Amygdala (tissue), 56 donors: ENCODE results near the gene SNRNP40.
"Not testable (repeated sequence)": the region's sequence is repeated elsewhere in the genome, so short reads cannot be mapped to it uniquely, and the experiment has no call there.

Experiments used
- DNase-seq, 56 donors: peaks; one replicate each; lab custom pipeline; 2025; lab: John Stamatoyannopoulos, UW

The SNRNP40 gene

DNA sequence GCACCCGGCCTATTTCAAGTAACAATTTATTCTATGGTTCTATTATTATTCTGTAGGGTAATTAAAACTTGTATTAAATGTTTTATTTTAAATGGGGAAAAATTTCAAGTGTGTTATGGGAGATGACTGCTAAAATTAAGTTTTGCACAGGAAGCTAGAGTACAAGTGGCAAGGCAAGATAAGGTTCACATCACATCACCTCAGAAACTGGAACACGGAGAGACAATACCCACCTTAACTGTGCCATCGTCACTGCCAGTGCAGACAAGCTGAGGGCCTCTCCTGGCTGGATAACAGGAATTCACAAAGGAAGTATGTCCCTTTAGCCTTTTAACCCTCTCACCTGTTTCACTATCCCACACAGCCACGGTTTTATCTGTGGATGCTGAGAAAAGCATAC is 7.6 kb downstream of the SNRNP40 start:
- no peak for DNase-seq

GRCh38 chr1:31287791-31288190 is 8.8 kb downstream of the SNRNP40 start:
- not testable (repeated sequence) for DNase-seq

DNA sequence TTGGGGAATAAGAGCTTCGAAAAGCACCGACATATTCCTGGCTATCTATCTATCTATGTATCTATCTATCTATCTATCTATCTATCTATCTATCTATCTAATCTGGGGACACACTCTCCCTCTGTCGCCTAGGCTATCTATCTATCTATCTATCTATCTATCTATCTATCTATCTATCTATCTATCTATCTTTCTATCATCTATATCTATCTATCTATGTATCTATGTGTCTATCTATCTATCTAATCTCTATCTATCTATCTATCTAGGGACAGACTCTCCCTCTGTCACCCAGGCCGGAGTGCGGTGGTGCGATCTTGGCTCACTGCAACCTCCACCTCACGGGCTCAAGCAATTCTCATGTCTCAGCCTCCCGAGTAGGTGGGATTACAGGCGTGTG is 14.2 kb downstream of the SNRNP40 start:
- DNase-seq = not testable (repeated sequence)

GRCh38 chr1:31273619-31274018 is 23.0 kb downstream of the SNRNP40 start:
- DNase-seq = no peak

DNA sequence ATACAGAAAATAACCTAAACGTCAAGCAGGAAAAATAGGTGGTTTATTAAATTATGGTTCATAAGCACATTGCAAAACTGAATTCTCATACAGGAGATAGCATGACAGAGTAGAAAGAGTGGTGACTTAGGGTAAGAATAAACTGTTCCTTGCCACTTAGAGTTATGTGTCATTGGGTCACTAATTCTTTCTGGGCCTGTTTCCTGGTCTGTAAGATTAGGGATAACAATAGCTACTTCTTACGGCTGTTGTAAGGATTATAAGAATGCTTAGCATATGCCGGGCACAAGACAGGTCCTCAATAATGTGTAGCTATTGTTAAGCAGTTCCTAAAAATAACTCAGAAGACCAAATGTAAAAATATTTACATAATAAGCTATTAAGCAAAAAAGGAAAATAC is 24.2 kb downstream of the SNRNP40 start:
- DNase-seq = no peak

DNA sequence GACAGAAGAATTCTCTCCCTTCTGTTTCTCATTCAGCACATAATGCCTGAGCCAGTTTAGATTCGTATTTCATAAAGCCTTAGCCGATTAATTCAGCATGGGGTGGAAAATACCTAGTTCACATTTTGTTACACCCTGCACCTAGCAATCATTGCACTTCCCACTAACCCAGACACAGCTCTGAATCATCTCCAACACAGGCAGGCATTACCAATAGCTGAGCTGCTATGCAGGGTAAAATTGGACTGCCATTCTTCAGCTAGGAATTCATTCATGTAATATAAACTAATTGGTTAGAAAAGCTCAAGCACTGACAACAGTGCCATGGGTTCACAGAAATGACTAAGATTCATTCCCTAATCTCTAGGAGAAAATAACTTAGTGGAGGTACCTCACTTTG is 30.0 kb downstream of the SNRNP40 start:
- peak in 2 of 56 donors; percentile 0 to 2 for DNase-seq

- no peak for DNase-seq
These were observed 31.7 kb downstream of the SNRNP40 start for GRCh38 chr1:31264790-31265386.

- DNase-seq = no peak
These were observed 33.2 kb downstream of the SNRNP40 start for GRCh38 chr1:31263408-31263807.

DNA sequence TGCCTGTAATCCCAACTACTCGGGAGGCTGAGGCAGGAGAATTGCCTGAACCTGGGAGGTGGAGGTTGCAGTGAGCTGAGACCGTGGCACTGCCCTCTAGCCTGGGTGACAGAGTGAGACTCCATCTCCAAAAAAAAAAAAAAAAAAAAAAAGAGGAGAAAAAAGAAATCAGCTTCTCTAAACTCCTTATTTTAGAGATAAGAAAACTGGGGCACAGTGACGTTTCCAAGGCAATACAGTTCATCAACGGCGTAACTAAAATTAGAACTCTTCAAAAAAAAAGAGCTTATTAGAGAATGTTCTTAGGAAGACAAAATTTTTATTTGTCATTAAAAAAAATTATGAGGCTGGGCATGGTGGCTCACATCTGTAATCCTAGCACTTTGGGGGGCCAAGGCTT is 34.2 kb downstream of the SNRNP40 start:
- DNase-seq = not testable (repeated sequence)

DNA sequence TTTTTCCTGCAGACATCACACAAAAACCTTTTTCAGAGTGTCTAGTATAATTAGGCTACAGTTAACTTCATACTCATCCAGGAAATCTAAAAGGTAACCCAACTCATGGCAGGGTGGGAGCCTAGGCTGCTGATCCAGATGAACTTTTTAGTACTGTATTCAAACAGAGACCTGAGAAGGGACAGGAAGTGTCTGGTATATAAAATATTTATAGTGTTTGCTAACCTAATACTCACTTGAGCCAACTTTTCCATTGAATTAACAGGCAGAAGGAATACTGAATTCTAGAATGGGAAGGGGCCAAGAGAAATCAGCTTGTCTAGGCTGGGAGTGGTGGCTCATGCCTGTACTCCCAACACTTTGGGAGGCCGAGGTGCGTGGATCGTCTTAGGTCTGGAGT is 34.7 kb downstream of the SNRNP40 start:
- DNase-seq = no peak

GRCh38 chr1:31259746-31260145 is 36.8 kb downstream of the SNRNP40 start:
- no peak for DNase-seq

GRCh38 chr1:31258581-31258980 is 38.0 kb downstream of the SNRNP40 start:
- DNase-seq = no peak

DNA sequence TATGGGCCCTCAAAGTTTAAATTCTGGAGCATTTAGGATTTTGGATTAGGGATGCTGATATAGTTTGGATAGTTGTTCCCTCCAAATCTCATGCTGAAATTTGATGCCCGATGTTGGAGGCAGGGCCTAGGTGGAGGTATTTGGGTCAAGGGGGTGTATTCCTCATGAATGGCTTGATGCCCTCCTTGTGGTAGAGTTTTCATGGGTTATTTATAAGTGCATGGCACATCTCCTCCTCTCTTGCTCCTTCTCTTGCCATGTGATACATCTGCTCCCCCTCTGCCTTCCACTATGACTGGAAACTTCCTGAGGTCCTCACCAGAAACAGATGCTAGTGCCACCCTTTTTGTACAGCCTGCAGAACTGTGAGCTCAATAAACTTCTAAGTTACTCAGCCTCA is 39.4 kb downstream of the SNRNP40 start:
- DNase-seq = no peak

DNA sequence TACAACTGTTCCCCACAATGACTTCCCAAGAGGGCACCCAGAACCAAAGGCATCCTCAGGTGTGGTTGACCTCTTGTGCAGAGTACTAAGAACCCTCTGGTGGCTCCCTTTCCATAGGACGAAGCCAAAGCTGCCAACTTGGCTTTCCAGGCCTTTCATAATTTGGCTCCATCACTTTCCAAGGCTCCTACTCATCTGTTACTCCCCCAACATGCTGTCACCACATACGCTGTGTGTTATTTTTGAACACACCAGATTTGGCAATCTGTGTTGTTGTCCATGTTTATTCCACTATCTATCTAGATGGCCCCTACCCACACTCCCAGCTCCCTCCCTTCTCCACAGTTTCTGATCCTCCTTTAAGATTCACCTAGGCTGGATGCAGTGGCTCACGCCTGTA is 46.7 kb downstream of the SNRNP40 start:
- DNase-seq = peak in 4 of 56 donors; percentile 3 to 38 (median 19)

- no peak for DNase-seq
These were observed 48.3 kb downstream of the SNRNP40 start for GRCh38 chr1:31248276-31248675.

DNA sequence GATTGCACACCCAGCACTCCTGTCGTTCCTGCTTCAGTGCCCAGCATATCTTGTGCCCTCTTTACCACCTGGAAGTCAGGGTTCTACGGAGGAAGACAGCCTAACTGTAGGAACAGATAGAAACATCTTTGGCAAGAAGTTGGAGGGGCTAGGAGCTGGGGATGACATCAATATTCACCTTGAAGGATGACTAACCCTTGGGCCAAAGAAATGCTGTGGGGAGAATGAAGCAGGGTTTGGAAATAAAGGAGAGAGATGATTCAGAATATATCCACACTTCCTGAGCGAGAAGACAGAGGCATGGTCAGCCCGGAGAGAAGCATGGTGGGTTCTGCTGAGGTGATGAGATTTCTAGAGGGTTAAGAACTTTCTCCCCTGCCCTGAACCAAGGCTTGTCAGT is 52.3 kb downstream of the SNRNP40 start:
- DNase-seq = no peak

GRCh38 chr1:31243501-31244286 is 52.9 kb downstream of the SNRNP40 start:
- peak in 1 of 56 donors; percentile 39 for DNase-seq

DNA sequence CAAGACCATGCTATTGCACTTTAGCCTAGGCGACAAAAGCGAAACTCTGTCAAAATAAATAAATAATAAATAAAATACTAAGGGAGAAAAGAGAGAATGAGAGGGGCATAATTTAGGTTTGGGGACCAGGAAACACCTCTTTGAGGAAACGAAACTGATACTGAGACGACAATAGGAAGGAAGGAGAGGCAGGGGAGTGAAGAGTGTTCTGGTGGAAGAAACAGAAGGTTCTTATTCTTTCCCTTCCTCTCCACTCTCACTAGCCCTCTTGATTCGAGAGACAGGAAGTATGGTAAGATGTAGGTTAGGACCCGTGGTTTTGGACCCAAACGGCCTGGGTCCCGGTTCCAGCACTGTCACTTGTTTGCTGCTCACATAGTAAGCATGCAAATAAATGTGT is 55.3 kb downstream of the SNRNP40 start:
- DNase-seq = no peak

DNA sequence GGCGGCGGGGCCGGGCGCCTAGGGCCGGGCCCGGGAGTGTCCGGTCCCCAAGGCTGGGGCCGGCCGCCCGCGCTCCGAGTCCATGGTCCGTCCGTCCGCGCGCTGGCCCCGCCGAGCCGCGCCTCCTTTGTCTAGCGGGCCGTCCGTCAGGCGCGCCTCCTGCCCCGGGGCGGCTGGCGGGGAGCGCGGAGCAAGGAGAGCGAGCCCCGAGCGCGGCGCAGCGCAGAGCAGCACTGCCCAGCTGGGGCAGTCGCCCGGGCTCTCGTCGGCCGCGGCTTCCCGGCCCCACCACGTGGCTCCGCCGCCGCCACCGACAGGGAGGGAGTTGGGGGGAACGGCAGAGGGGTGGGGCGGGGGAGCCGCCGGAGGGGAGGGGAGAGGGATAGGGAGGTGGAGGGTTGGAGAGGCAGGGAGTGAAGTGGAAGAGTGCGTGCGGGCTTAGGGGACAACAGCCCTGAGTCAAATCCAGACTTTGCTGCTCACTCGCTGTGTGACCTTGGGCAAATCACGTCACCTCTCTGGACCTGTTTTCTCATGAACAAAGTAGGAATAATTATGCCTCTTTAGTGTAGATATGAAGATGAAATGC is 56.8 kb downstream of the SNRNP40 start, which contains the start of gene NKAIN1:
NKAIN1 (minus strand) TSS at position 235 of the 589 bp plus-strand sequence. CDS start 340 bp downstream, outside the sequence.
- DNase-seq = peak in 17 of 56 donors; percentile 5 to 69 (median 23)

- peak in 15 of 56 donors; percentile 8 to 67 (median 26) for DNase-seq
These were observed 57.5 kb downstream of the SNRNP40 start for GRCh38 chr1:31238986-31239613.

DNA sequence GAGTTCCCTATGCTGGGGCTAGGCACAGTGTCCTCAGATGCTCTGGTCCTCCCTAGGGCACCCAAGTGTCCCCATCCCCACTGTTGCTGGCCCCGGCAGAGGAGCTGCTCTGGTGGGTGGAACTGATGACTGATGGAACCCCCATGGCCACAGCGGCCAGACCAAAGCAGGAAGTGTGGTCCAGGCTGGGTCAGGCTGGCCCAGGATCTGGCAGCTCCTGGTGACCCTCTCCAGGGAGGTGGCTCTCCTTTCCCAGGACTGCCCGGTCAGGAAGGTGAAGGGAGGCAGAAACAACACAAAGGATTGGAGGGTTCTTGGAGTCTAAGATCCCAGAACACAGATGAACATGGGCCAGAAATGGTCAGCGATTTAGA is 58.0 kb downstream of the SNRNP40 start:
- DNase-seq = no peak
